Measurements from ENCODE around the gene FOXJ1. TPM values are rescaled to one million over a fixed set of nuclear protein-coding genes. Genes with fewer than 3 reads are reported as not detected.

Gene FOXJ1
- total and polyA plus RNA-seq, 2 of the 13 experiments (the other 11 are each of a cell fraction or from before 2014, with no cell fraction given) = 0.98 to 1.6 TPM

GRCh38 chr17:76182016-76182764 is 41.1 kb upstream of the FOXJ1 start (continued):
- no peak for TF ChIP-seq MTERF4 (CRISPR knock-in tag; IDR thresholded peaks at IDR 0.05)
- TF ChIP-seq CHCHD3 (CRISPR knock-in tag; IDR thresholded peaks at IDR 0.05) = no peak
- TF ChIP-seq ZNF180 (CRISPR knock-in tag; IDR thresholded peaks at IDR 0.05; ENCODE audit: borderline replicate concordance, low read depth) = no peak
- no peak for TF ChIP-seq ZIK1 (CRISPR knock-in tag; IDR thresholded peaks at IDR 0.05; ENCODE audit: borderline replicate concordance, low read depth)
- peak; percentile 83 for TF ChIP-seq HDAC2 (CRISPR knock-in tag; IDR thresholded peaks at IDR 0.05)
- TF ChIP-seq CHD4 (IDR thresholded peaks at IDR 0.05; ENCODE audit: borderline replicate concordance, low read length) = no peak
- TF ChIP-seq ETV5 (CRISPR knock-in tag; IDR thresholded peaks at IDR 0.05; ENCODE audit: borderline replicate concordance) = peak; percentile 66; the same call in 1 of the 2 replicates
- no peak for TF ChIP-seq SETDB1 (CRISPR knock-in tag; IDR thresholded peaks at IDR 0.05; ENCODE audit: borderline replicate concordance)
- TF ChIP-seq MIER2 (CRISPR knock-in tag; IDR thresholded peaks at IDR 0.05) = peak; percentile 66; the same call in 1 of the 2 replicates
- TF ChIP-seq ZNF703 (CRISPR knock-in tag; IDR thresholded peaks at IDR 0.05; ENCODE audit: borderline replicate concordance) = no peak
- TF ChIP-seq, protein P1, sequence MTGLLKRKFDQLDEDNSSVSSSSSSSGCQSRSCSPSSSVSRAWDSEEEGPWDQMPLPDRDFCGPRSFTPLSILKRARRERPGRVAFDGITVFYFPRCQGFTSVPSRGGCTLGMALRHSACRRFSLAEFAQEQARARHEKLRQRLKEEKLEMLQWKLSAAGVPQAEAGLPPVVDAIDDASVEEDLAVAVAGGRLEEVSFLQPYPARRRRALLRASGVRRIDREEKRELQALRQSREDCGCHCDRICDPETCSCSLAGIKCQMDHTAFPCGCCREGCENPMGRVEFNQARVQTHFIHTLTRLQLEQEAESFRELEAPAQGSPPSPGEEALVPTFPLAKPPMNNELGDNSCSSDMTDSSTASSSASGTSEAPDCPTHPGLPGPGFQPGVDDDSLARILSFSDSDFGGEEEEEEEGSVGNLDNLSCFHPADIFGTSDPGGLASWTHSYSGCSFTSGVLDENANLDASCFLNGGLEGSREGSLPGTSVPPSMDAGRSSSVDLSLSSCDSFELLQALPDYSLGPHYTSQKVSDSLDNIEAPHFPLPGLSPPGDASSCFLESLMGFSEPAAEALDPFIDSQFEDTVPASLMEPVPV (CRISPR knock-in tag; IDR thresholded peaks at IDR 0.05) = no peak
- peak; percentile 59; the same call in 1 of the 2 replicates for TF ChIP-seq PPARG (CRISPR knock-in tag; conservative IDR thresholded peaks at IDR 0.05)
- no peak for TF ChIP-seq GLMP (CRISPR knock-in tag; IDR thresholded peaks at IDR 0.05; ENCODE audit: borderline replicate concordance)
- peak; percentile 34; the same call in 1 of the 2 replicates for TF ChIP-seq ZNF687 (CRISPR knock-in tag; IDR thresholded peaks at IDR 0.05)
- TF ChIP-seq CBFB (CRISPR knock-in tag; IDR thresholded peaks at IDR 0.05) = 0 out of 2 replicates have a peak, but pooled peaks have one; percentile 37
- no peak for TF ChIP-seq AGO1 (IDR thresholded peaks at IDR 0.05; ENCODE audit: low read depth, low read length, poor library complexity, severe bottlenecking)
- TF ChIP-seq SPEN (CRISPR knock-in tag; IDR thresholded peaks at IDR 0.05; ENCODE audit: low read depth) = no peak; the same call in 1 of the 2 replicates
- TF ChIP-seq ISX (CRISPR knock-in tag; conservative IDR thresholded peaks at IDR 0.05) = no peak
